K562 (cell line): ENCODE results near the gene CD52. TPM values are rescaled to one million over a fixed set of nuclear protein-coding genes. Genes with fewer than 3 reads are reported as not detected.

ENCODE experiments used
- CHCHD3 ChIP-seq: fragments of 250-450 bp; sonication (Bioruptor Pico); IDR thresholded peaks from 2 replicates; pipeline ENCODE4 v2.1.2; 2022; ENCODE audit warnings: mild to moderate bottlenecking
- CTBP1 ChIP-seq: fragments of 450-650 bp; IDR thresholded peaks from 2 replicates; pipeline ENCODE4 v1.6.1; 2016; ENCODE audit warnings: borderline replicate concordance
- GATAD2B ChIP-seq: fragments of 450-650 bp; IDR thresholded peaks from 2 replicates; pipeline ENCODE4 v1.6.1; 2017; ENCODE audit warnings: mild to moderate bottlenecking, borderline replicate concordance
- MEF2D ChIP-seq: conservative IDR thresholded peaks from 2 replicates; pipeline ENCODE4 v1.6.1; 2016; ENCODE audit warnings: low read depth, missing genetic modification characterization, missing compliant biosample characterization
- NCOA1 ChIP-seq: fragments of 450-650 bp; IDR thresholded peaks from 2 replicates; pipeline ENCODE4 v1.6.1; 2016; ENCODE audit warnings: low read depth
- PHB ChIP-seq: fragments of 250-450 bp; sonication (Bioruptor Pico); IDR thresholded peaks from 2 replicates; pipeline ENCODE4 v1.5.0; 2021
- PML ChIP-seq: IDR thresholded peaks from 2 replicates; pipeline ENCODE4 v1.6.1; 2012; ENCODE audit warnings: low read length, inconsistent platforms
- RUNX1 ChIP-seq: sonication (generic); IDR thresholded peaks from 2 replicates; pipeline ENCODE4 v1.6.1; 2016; ENCODE audit warnings: antibody characterized with exemption, low read depth
- ZEB2 ChIP-seq: fragments of 450-650 bp; IDR thresholded peaks from 2 replicates; pipeline ENCODE4 v1.6.1; 2016
- ZFP30 ChIP-seq: fragments of 250-450 bp; sonication (Bioruptor Pico); IDR thresholded peaks from 2 replicates; pipeline ENCODE4 v1.8.0; 2022; ENCODE audit warnings: moderate library complexity, mild to moderate bottlenecking, inconsistent platforms, borderline replicate concordance
- ZKSCAN3 ChIP-seq: fragments of 250-450 bp; sonication (Bioruptor Pico); IDR thresholded peaks from 2 replicates; pipeline ENCODE4 v1.4.0; 2020
- ZKSCAN8 ChIP-seq: fragments of 200-800 bp; sonication (Bioruptor generic); IDR thresholded peaks from 2 replicates; pipeline ENCODE4 v1.6.1; 2016; ENCODE audit warnings: missing genetic modification characterization, missing compliant biosample characterization
- ZNF224 ChIP-seq: sonication (generic); formaldehyde crosslinking; IDR thresholded peaks from 2 replicates; pipeline ENCODE4 v1.8.0; 2022; ENCODE audit warnings: mild to moderate bottlenecking, missing genetic modification reagents
- ZNF23 ChIP-seq: fragments of 250-450 bp; sonication (Bioruptor Pico); IDR thresholded peaks from 2 replicates; pipeline ENCODE4 v1.4.0; 2020; ENCODE audit warnings: mild to moderate bottlenecking
- ZNF696 ChIP-seq: fragments of 250-450 bp; sonication (Bioruptor Pico); conservative IDR thresholded peaks from 2 replicates; pipeline ENCODE4 v1.4.0; 2020; ENCODE audit warnings: mild to moderate bottlenecking, moderate library complexity
- polyA plus RNA-seq, 8 experiments: library from polyadenylated mRNA; depleted of rRNA in 4 of 8; stranded (reverse) in 5 of 8; unstranded in 3 of 8; fragments of >200 nt; fragmentation: Nextera tagmentation in 2 of 8; fragmentation: Illumina TruSeq in 1 of 8; extraction: Ambion mirVana in 2 of 8; extraction: Trizol in 1 of 8; gene quantifications; 2 replicates each; pipeline versions ENCODE4 v1.2.1 to v1.2.3, GENCODE V29; 2011 to 2014; ENCODE audit warnings: inconsistent platforms in 1 of 8, missing spikeins in 1 of 8
- total RNA-seq, 7 experiments: library from RNA; depleted of rRNA in 6 of 7; stranded (reverse); fragments of >200 nt in 6 of 7; fragmentation: Illumina TruSeq in 2 of 7; extraction: Trizol in 2 of 7; gene quantifications; 2 replicates each; pipeline versions ENCODE4 v1.2.1 to v1.2.3, GENCODE V29; 2011 to 2021; ENCODE audit warnings: low replicate concordance in 1 of 7
- TF ChIP-seq, protein P1 (sequence below), 2 experiments: fragments of 450-650 bp in 1 of 2; sonication (generic) in 1 of 2; formaldehyde crosslinking in 1 of 2; IDR thresholded peaks; 2 replicates each; pipeline versions ENCODE4 v1.7.1 to v1.9.0; 2016 to 2022; ENCODE audit warnings: inconsistent platforms in 1 of 2, mild to moderate bottlenecking in 1 of 2, missing genetic modification reagents in 1 of 2
- TF ChIP-seq, protein P2 (sequence below): sonication (generic); formaldehyde crosslinking; IDR thresholded peaks from 2 replicates; pipeline ENCODE4 v1.8.1; 2022; ENCODE audit warnings: missing genetic modification reagents
- TF ChIP-seq, protein P3 (sequence below): fragments of 250-450 bp; sonication (Bioruptor Pico); IDR thresholded peaks from 2 replicates; pipeline ENCODE4 v1.4.0; 2020

The CD52 gene
- total and polyA plus RNA-seq, 9 of the 15 experiments (the other 6 are each of a cell fraction or from before 2014, with no cell fraction given), result 34.9 to 488 (median 173) TPM

GRCh38 chr1:26285366-26286063 lies 32.2 kb upstream of the CD52 start (continued):
- TF ChIP-seq, protein P1, sequence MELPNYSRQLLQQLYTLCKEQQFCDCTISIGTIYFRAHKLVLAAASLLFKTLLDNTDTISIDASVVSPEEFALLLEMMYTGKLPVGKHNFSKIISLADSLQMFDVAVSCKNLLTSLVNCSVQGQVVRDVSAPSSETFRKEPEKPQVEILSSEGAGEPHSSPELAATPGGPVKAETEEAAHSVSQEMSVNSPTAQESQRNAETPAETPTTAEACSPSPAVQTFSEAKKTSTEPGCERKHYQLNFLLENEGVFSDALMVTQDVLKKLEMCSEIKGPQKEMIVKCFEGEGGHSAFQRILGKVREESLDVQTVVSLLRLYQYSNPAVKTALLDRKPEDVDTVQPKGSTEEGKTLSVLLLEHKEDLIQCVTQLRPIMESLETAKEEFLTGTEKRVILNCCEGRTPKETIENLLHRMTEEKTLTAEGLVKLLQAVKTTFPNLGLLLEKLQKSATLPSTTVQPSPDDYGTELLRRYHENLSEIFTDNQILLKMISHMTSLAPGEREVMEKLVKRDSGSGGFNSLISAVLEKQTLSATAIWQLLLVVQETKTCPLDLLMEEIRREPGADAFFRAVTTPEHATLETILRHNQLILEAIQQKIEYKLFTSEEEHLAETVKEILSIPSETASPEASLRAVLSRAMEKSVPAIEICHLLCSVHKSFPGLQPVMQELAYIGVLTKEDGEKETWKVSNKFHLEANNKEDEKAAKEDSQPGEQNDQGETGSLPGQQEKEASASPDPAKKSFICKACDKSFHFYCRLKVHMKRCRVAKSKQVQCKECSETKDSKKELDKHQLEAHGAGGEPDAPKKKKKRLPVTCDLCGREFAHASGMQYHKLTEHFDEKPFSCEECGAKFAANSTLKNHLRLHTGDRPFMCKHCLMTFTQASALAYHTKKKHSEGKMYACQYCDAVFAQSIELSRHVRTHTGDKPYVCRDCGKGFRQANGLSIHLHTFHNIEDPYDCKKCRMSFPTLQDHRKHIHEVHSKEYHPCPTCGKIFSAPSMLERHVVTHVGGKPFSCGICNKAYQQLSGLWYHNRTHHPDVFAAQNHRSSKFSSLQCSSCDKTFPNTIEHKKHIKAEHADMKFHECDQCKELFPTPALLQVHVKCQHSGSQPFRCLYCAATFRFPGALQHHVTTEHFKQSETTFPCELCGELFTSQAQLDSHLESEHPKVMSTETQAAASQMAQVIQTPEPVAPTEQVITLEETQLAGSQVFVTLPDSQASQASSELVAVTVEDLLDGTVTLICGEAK (IDR thresholded peaks at IDR 0.05), result no peak
- TF ChIP-seq, protein P1 (CRISPR knock-in tag; IDR thresholded peaks at IDR 0.05), result no peak; the same call in 1 of the 2 replicates
- TF ChIP-seq RUNX1 (no peak), ZKSCAN8 (CRISPR knock-in tag) (no peak), GATAD2B (no peak), ZFP30 (CRISPR knock-in tag) (no peak), CHCHD3 (CRISPR knock-in tag) (no peak), NCOA1 (no peak), PML (no peak), ZEB2 (no peak), ZNF23 (no peak), ZNF224 (CRISPR knock-in tag) (no peak; the same call in 1 of the 2 replicates), ZNF696 (CRISPR knock-in tag) (no peak), PHB (no peak), CTBP1 (no peak), ZKSCAN3 (CRISPR knock-in tag) (no peak), MEF2D (tag) (no peak)
- TF ChIP-seq, protein P2, sequence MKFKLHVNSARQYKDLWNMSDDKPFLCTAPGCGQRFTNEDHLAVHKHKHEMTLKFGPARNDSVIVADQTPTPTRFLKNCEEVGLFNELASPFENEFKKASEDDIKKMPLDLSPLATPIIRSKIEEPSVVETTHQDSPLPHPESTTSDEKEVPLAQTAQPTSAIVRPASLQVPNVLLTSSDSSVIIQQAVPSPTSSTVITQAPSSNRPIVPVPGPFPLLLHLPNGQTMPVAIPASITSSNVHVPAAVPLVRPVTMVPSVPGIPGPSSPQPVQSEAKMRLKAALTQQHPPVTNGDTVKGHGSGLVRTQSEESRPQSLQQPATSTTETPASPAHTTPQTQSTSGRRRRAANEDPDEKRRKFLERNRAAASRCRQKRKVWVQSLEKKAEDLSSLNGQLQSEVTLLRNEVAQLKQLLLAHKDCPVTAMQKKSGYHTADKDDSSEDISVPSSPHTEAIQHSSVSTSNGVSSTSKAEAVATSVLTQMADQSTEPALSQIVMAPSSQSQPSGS (CRISPR knock-in tag), result no peak
- TF ChIP-seq, protein P3, sequence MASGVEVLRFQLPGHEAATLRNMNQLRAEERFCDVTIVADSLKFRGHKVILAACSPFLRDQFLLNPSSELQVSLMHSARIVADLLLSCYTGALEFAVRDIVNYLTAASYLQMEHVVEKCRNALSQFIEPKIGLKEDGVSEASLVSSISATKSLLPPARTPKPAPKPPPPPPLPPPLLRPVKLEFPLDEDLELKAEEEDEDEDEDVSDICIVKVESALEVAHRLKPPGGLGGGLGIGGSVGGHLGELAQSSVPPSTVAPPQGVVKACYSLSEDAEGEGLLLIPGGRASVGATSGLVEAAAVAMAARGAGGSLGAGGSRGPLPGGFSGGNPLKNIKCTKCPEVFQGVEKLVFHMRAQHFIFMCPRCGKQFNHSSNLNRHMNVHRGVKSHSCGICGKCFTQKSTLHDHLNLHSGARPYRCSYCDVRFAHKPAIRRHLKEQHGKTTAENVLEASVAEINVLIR, result no peak
